Astrocyte (in vitro differentiated cells and primary cell): ENCODE data around the gene FXYD4. TPM values are rescaled to one million over a fixed set of nuclear protein-coding genes. Genes with fewer than 3 reads are reported as not detected.

ENCODE experiments used
- DNase-seq: peaks from one replicate; pipeline ENCODE4 v3.0.0-alpha.2; 2010; ENCODE audit warnings: low read depth
- FAIRE-seq: peaks from 2 replicates; lab custom pipeline; 2011; peaks lifted over from hg19 to GRCh38; lab: Jason Lieb, UNC
- H2AFZ ChIP-seq: 2 replicates; pipeline ENCODE4 v1.6.0; 2012; ENCODE audit warnings: low read depth, low read length, inconsistent platforms
- H3K27ac ChIP-seq: 2 replicates; pipeline ENCODE4 v1.5.1; 2011; ENCODE audit warnings: low read depth, low read length, inconsistent platforms
- H3K27me3 ChIP-seq: 2 replicates; pipeline ENCODE4 v1.6.0; 2011; ENCODE audit warnings: low read length, inconsistent platforms; ENCODE audit not compliant: insufficient read depth
- H3K36me3 ChIP-seq: 2 replicates; pipeline ENCODE4 v1.5.1; 2011; ENCODE audit warnings: low read length, inconsistent platforms; ENCODE audit not compliant: insufficient read depth
- H3K4me1 ChIP-seq: 2 replicates; pipeline ENCODE4 v1.5.1; 2011; ENCODE audit warnings: low read length, inconsistent platforms; ENCODE audit not compliant: insufficient read depth
- H3K4me2 ChIP-seq: 2 replicates; pipeline ENCODE4 v1.6.0; 2012; ENCODE audit warnings: low read length, inconsistent platforms
- H3K4me3 ChIP-seq: 2 replicates; pipeline ENCODE4 v1.5.1; 2011; ENCODE audit warnings: low read depth, mild to moderate bottlenecking, low read length, inconsistent platforms; ENCODE audit not compliant: insufficient read depth
- H3K79me2 ChIP-seq: 2 replicates; pipeline ENCODE4 v1.6.0; 2012; ENCODE audit warnings: mild to moderate bottlenecking, low read length, inconsistent platforms; ENCODE audit not compliant: insufficient read depth
- H3K9ac ChIP-seq: 2 replicates; pipeline ENCODE4 v1.6.0; 2012; ENCODE audit warnings: mild to moderate bottlenecking, low read length, inconsistent platforms
- H3K9me3 ChIP-seq: 2 replicates; pipeline ENCODE4 v1.5.1; 2012; ENCODE audit warnings: low read depth, mild to moderate bottlenecking, low read length, inconsistent platforms; ENCODE audit not compliant: insufficient read depth
- H4K20me1 ChIP-seq: 2 replicates; pipeline ENCODE4 v1.6.0; 2012; ENCODE audit warnings: low read length, inconsistent platforms; ENCODE audit not compliant: insufficient read depth
- H3K27ac Mint-ChIP-seq: one replicate; pipeline ENCODE4 v1.8.0; 2021; ENCODE audit warnings: mild to moderate bottlenecking, mixed read lengths; ENCODE audit not compliant: unreplicated experiment
- H3K27me3 Mint-ChIP-seq: one replicate; pipeline ENCODE4 v1.8.0; 2021; ENCODE audit warnings: low read depth, mixed read lengths; ENCODE audit not compliant: unreplicated experiment
- H3K36me3 Mint-ChIP-seq: one replicate; pipeline ENCODE4 v1.8.0; 2021; ENCODE audit warnings: low read depth, mixed read lengths; ENCODE audit not compliant: unreplicated experiment
- H3K4me1 Mint-ChIP-seq: one replicate; pipeline ENCODE4 v1.8.0; 2021; ENCODE audit warnings: low read depth, mixed read lengths; ENCODE audit not compliant: unreplicated experiment
- H3K4me3 Mint-ChIP-seq: one replicate; pipeline ENCODE4 v1.8.0; 2021; ENCODE audit warnings: mild to moderate bottlenecking, moderate library complexity, mixed read lengths; ENCODE audit not compliant: unreplicated experiment
- H3K9me3 Mint-ChIP-seq: one replicate; pipeline ENCODE4 v1.8.0; 2021; ENCODE audit warnings: mild to moderate bottlenecking, mixed read lengths; ENCODE audit not compliant: unreplicated experiment
- EZH2 ChIP-seq: IDR thresholded peaks from 2 replicates; pipeline ENCODE4 v1.6.1; 2012; ENCODE audit warnings: mild to moderate bottlenecking, low read length, inconsistent platforms; ENCODE audit not compliant: insufficient read depth
- total RNA-seq: library from RNA; stranded (reverse); gene quantifications from 2 replicates; pipeline ENCODE4 v1.2.1, GENCODE V29; 2021
- TF ChIP-seq, protein P1 (sequence below): IDR thresholded peaks from 2 replicates; pipeline ENCODE4 v1.5.1; 2011; ENCODE audit warnings: low read depth, mild to moderate bottlenecking, inconsistent platforms, low read length, moderate library complexity; ENCODE audit not compliant: insufficient read depth

The FXYD4 gene
- total RNA-seq, 1 donor from 2014 or later: not detected

- H3K27ac Mint-ChIP-seq: no peak overlapping the region
- H3K36me3 Mint-ChIP-seq: no peaks in the 10 kb centered on the region
- Histone ChIP-seq H3K9ac (no peak overlapping the region), H3K9me3 (no peaks in the 10 kb centered on the region), H3K27me3 (no peaks in the 10 kb centered on the region), H3K4me2 (no peak overlapping the region), H2AFZ (no peak overlapping the region), H3K4me3 (no peak overlapping the region), H3K27ac (no peak overlapping the region), H3K36me3 (no peaks in the 10 kb centered on the region), H3K79me2 (no peaks in the 10 kb centered on the region), H3K4me1 (peaks cover 7% of the 10 kb centered on the region), H4K20me1 (no peaks in the 10 kb centered on the region)
- no peak for FAIRE-seq
- H3K27me3 Mint-ChIP-seq: peaks cover 12% of the 10 kb centered on the region
- TF ChIP-seq, protein P1, sequence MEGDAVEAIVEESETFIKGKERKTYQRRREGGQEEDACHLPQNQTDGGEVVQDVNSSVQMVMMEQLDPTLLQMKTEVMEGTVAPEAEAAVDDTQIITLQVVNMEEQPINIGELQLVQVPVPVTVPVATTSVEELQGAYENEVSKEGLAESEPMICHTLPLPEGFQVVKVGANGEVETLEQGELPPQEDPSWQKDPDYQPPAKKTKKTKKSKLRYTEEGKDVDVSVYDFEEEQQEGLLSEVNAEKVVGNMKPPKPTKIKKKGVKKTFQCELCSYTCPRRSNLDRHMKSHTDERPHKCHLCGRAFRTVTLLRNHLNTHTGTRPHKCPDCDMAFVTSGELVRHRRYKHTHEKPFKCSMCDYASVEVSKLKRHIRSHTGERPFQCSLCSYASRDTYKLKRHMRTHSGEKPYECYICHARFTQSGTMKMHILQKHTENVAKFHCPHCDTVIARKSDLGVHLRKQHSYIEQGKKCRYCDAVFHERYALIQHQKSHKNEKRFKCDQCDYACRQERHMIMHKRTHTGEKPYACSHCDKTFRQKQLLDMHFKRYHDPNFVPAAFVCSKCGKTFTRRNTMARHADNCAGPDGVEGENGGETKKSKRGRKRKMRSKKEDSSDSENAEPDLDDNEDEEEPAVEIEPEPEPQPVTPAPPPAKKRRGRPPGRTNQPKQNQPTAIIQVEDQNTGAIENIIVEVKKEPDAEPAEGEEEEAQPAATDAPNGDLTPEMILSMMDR: no peak
- TF ChIP-seq EZH2: no peak
- H3K4me1 Mint-ChIP-seq: no peaks in the 10 kb centered on the region
- H3K9me3 Mint-ChIP-seq: no peaks in the 10 kb centered on the region
- DNase-seq: no peak
- H3K4me3 Mint-ChIP-seq: no peak overlapping the region
These were observed 6.4 kb upstream of the FXYD4 start for GRCh38 chr10:43365001-43365400.

- Mint-ChIP-seq H3K27ac (no peak overlapping the region), H3K4me1 (no peaks in the 10 kb centered on the region), H3K36me3 (no peaks in the 10 kb centered on the region), H3K9me3 (no peaks in the 10 kb centered on the region), H3K27me3 (peaks cover 4% of the 10 kb centered on the region), H3K4me3 (no peak overlapping the region)
- no peaks in the 10 kb centered on the region for H3K79me2 ChIP-seq
- no peak for FAIRE-seq
- no peak overlapping the region for H3K4me3 ChIP-seq
- H3K27ac ChIP-seq: no peak overlapping the region
- H3K36me3 ChIP-seq: no peaks in the 10 kb centered on the region
- no peak for DNase-seq
- no peaks in the 10 kb centered on the region for H3K27me3 ChIP-seq
- H3K4me2 ChIP-seq: no peak overlapping the region
- no peak overlapping the region for H2AFZ ChIP-seq
- no peaks in the 10 kb centered on the region for H4K20me1 ChIP-seq
- no peaks in the 10 kb centered on the region for H3K9me3 ChIP-seq
- H3K4me1 ChIP-seq: no peaks in the 10 kb centered on the region
- no peak for TF ChIP-seq EZH2
- TF ChIP-seq, protein P1: no peak
- H3K9ac ChIP-seq: no peak overlapping the region
These were observed 1.5 kb upstream of the FXYD4 start for GRCh38 chr10:43369921-43370320.

DNA sequence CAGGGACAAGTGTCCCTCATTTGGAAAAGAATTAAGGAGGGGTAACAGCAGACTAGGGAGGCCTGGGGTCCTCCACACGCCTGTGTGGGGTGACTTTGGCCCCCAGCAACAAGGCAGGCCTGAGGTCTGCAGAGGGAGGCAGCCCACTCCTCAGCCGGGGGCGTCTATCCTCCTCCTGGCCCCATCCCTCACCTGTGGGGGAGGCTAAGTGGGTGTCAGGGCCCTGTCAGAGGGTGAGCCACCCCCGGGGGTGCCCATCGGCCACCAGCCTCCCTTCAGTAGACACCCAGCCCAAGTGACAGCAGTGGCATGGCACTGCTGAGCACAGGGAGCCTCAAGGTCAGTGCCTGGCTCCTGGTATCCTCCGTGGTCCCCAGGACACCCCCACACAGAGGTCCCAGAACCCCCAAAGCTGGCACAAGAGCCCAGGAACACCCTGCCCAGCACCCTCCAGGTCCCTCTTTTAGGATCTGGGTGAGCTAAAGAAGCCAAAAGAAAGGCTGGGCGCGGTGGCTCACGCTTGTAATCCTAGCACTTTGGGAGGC lies 693 bp upstream of the FXYD4 start:
- H3K9me3 ChIP-seq: no peaks in the 10 kb centered on the region
- TF ChIP-seq, protein P1: no peak
- no peak for TF ChIP-seq EZH2
- DNase-seq (no peak), FAIRE-seq (no peak)
- no peak overlapping the region for H2AFZ ChIP-seq
- H3K36me3 Mint-ChIP-seq: no peaks in the 10 kb centered on the region
- peaks cover 2% of the 10 kb centered on the region for H3K27me3 Mint-ChIP-seq
- no peaks in the 10 kb centered on the region for H3K4me1 ChIP-seq
- no peaks in the 10 kb centered on the region for H3K27me3 ChIP-seq
- H3K27ac Mint-ChIP-seq: no peak overlapping the region
- H3K9ac ChIP-seq: no peak overlapping the region
- no peak overlapping the region for H3K27ac ChIP-seq
- no peak overlapping the region for H3K4me2 ChIP-seq
- H3K9me3 Mint-ChIP-seq: no peaks in the 10 kb centered on the region
- H3K4me3 Mint-ChIP-seq: no peak overlapping the region
- no peaks in the 10 kb centered on the region for H3K36me3 ChIP-seq
- H4K20me1 ChIP-seq: no peaks in the 10 kb centered on the region
- H3K79me2 ChIP-seq: no peaks in the 10 kb centered on the region
- no peaks in the 10 kb centered on the region for H3K4me1 Mint-ChIP-seq
- no peak overlapping the region for H3K4me3 ChIP-seq
